DOHH2 (cell line): ENCODE measurements around the gene ADAM8.

Experiments used
- H3F3A ChIP-seq: fragments of 200-600 bp; sonication (generic), shearing (Covaris generic); 2 replicates; pipeline ENCODE4 v1.6.0; 2016; ENCODE audit warnings: antibody characterized with exemption, mild to moderate bottlenecking; ENCODE audit not compliant: control insufficient read depth, insufficient read depth
- H3K27ac ChIP-seq: fragments of 200-600 bp; sonication (generic); 2 replicates; pipeline ENCODE4 v1.5.1; 2014; ENCODE audit warnings: low read depth, mild to moderate bottlenecking, low read length, moderate library complexity
- H3K27me3 ChIP-seq: fragments of 200-600 bp; sonication (generic); 2 replicates; pipeline ENCODE4 v1.6.1; 2014; ENCODE audit warnings: mild to moderate bottlenecking, low read length, mixed read lengths; ENCODE audit not compliant: control insufficient read depth
- H3K36me3 ChIP-seq: fragments of 200-600 bp; sonication (generic); 2 replicates; pipeline ENCODE4 v1.6.1; 2014; ENCODE audit warnings: mild to moderate bottlenecking, low read length, moderate library complexity, mixed read lengths; ENCODE audit not compliant: control insufficient read depth
- H3K4me1 ChIP-seq: fragments of 200-600 bp; sonication (generic); 2 replicates; pipeline ENCODE4 v1.6.1; 2014; ENCODE audit warnings: mild to moderate bottlenecking, low read length, mixed read lengths; ENCODE audit not compliant: control insufficient read depth
- H3K4me2 ChIP-seq: fragments of 200-600 bp; sonication (generic); 2 replicates; pipeline ENCODE4 v1.6.0; 2014; ENCODE audit warnings: mild to moderate bottlenecking, low read length, moderate library complexity
- H3K4me3 ChIP-seq: fragments of 200-600 bp; sonication (generic); 2 replicates; pipeline ENCODE4 v1.5.1; 2014; ENCODE audit warnings: mild to moderate bottlenecking, low read length, mixed read lengths
- H3K79me2 ChIP-seq: fragments of 200-600 bp; sonication (generic); 2 replicates; pipeline ENCODE4 v1.6.1; 2014; ENCODE audit warnings: mild to moderate bottlenecking, low read length, mixed read lengths; ENCODE audit not compliant: control insufficient read depth
- H3K9me2 ChIP-seq: fragments of 200-600 bp; sonication (generic); replicated peaks from 2 replicates; pipeline ENCODE4 v1.6.1; 2014; ENCODE audit warnings: mild to moderate bottlenecking, low read length, mixed read lengths; ENCODE audit not compliant: control insufficient read depth
- H3K9me3 ChIP-seq: fragments of 200-600 bp; sonication (generic); 2 replicates; pipeline ENCODE4 v1.6.1; 2014; ENCODE audit warnings: antibody characterized with exemption, low read length, mixed read lengths; ENCODE audit not compliant: control insufficient read depth, insufficient read depth
- H4K20me1 ChIP-seq: fragments of 200-600 bp; sonication (generic); 2 replicates; pipeline ENCODE4 v1.6.0; 2014; ENCODE audit warnings: low read depth, mild to moderate bottlenecking, antibody characterized with exemption, low read length, moderate library complexity; ENCODE audit not compliant: control insufficient read depth, insufficient read depth
- CTCF ChIP-seq: fragments of 200-600 bp; sonication (generic); IDR thresholded peaks from one replicate; pipeline ENCODE4 v1.5.1; 2014; ENCODE audit warnings: antibody characterized with exemption, mild to moderate bottlenecking, low read depth, low read length; ENCODE audit not compliant: poor library complexity, severe bottlenecking
- EZH2phosphoT487 ChIP-seq: fragments of 200-600 bp; sonication (generic); IDR thresholded peaks from 2 replicates; pipeline ENCODE4 v1.6.1; 2017; ENCODE audit warnings: borderline replicate concordance, mild to moderate bottlenecking, antibody characterized with exemption, low read length, moderate library complexity, mixed read lengths

The ADAM8 gene

DNA sequence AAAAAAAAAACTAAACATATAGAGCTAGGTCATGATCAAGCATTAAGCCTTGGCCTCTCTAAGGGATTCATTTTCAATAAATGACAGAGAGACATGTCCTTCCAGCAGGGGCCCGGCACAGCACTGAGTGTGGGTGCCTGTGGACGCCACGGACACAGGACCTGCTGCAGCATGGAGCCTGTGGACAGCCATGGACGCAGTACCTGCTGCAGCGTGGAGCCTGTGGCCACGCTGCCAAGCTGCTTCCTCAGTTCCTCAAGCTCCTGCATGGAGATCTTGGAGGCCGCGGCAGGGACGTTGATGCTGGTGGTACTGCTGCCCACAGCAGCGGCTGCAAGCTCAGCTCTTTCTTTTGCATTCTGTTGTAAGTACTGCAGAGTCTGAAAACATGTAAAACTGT lies 22.6 kb upstream of the ADAM8 start:
- TF ChIP-seq CTCF (no peak), EZH2phosphoT487 (no peak)
- Histone ChIP-seq H3F3A (no peaks in the 10 kb centered on the region), H3K36me3 (peaks cover 61% of the 10 kb centered on the region)

DNA sequence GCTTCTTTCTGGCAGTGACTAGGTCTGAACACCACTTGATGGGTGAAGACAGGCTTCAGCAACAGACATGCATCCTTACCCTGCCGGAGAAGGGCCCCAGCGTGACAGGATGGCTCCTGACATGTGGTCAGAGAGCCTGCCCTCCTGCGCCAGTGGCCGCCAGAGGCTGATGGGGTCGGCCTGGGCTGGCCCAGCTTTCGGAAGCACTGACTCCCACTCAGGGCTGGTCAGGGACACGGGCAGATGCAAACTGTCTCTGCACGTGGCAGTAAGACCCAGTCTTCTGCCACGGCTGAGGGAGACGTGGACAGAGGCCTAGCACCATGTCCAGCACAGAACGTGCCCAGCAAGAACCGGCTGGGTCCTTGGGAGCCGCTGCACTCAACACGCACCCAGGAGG lies 21.8 kb upstream of the ADAM8 start:
- Histone ChIP-seq H3K4me3 (no peak overlapping the region), H3K79me2 (peaks cover 11% of the 10 kb centered on the region), H3K9me3 (no peaks in the 10 kb centered on the region), H3K9me2 (no peaks in the 10 kb centered on the region), H4K20me1 (0 out of 2 replicates have a peak, but pooled peaks cover 5% of the 10 kb centered on the region), H3K4me2 (no peak overlapping the region), H3K36me3 (peaks cover 68% of the 10 kb centered on the region), H3K4me1 (no peaks in the 10 kb centered on the region), H3F3A (no peaks in the 10 kb centered on the region), H3K27me3 (no peaks in the 10 kb centered on the region), H3K27ac (no peak overlapping the region)
- TF ChIP-seq EZH2phosphoT487 (no peak), CTCF (no peak)

More for the DNA sequence above, 22.6 kb upstream of the ADAM8 start:
- Histone ChIP-seq H3K79me2 (peaks cover 18% of the 10 kb centered on the region), H3K27me3 (no peaks in the 10 kb centered on the region), H3K4me2 (no peak overlapping the region), H3K9me2 (no peaks in the 10 kb centered on the region), H3K27ac (no peak overlapping the region), H4K20me1 (peaks cover 11% of the 10 kb centered on the region; the same call in 1 of the 2 replicates), H3K4me3 (no peak overlapping the region), H3K9me3 (no peaks in the 10 kb centered on the region), H3K4me1 (no peaks in the 10 kb centered on the region)

DNA sequence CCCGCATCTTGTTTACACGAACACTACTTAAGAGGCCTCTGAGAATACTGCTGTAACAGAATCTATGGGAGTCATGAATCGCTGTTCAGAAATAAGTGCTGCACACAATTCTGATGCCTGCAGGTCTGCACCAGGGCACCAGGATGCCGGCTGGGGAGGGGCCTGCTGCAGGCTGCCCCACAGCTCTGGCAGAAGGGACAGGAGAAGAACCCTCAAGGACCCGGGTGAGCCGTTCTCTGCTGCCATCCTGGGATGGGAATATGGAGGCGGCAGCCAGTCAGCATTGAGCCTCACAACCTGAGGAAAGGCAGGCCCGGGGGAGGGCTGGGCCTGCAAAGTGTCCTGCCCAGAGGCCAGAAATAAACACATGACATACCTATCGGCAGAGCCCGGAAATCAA lies 20.8 kb upstream of the ADAM8 start:
- H3K36me3 ChIP-seq, result peaks cover 74% of the 10 kb centered on the region
- H3K9me3 ChIP-seq, result no peaks in the 10 kb centered on the region
- peaks cover 1% of the 10 kb centered on the region for H3K79me2 ChIP-seq
- no peaks in the 10 kb centered on the region for H3K27me3 ChIP-seq
- no peaks in the 10 kb centered on the region for H3K9me2 ChIP-seq
- no peaks in the 10 kb centered on the region for H3K4me1 ChIP-seq
- H3K4me2 ChIP-seq, result no peak overlapping the region
- no peak overlapping the region for H3K4me3 ChIP-seq
- H3K27ac ChIP-seq, result no peak overlapping the region
- 0 out of 2 replicates have a peak, but pooled peaks cover 2% of the 10 kb centered on the region for H4K20me1 ChIP-seq
- TF ChIP-seq EZH2phosphoT487, result no peak
- no peak for TF ChIP-seq CTCF
- no peaks in the 10 kb centered on the region for H3F3A ChIP-seq
